ENCODE results near the gene SNX7.
A peak's percentile ranks its signal among the peaks of the same experiment; 100 is the strongest.

SNX7 gene

GRCh38 chr1:98661544-98662355 is at the start of gene SNX7:
Gene SNX7 (plus strand): TSS chr1:98661721. CDS start chr1:98661732, 11 bp downstream.
- peak; percentile 19 for DNase-seq

- no peak for DNase-seq
Observed at GRCh38 chr1:98637316-98637715, 24.2 kb upstream of the SNX7 start.

- DNase-seq: no peak
Observed at GRCh38 chr1:98638185-98638584, 23.3 kb upstream of the SNX7 start.

- no peak for DNase-seq
Observed at GRCh38 chr1:98644510-98644909, 17.0 kb upstream of the SNX7 start.

GRCh38 chr1:98651116-98651632 is 10.3 kb upstream of the SNX7 start:
- no peak for DNase-seq

GRCh38 chr1:98653123-98653522 is 8.4 kb upstream of the SNX7 start:
- no peak for DNase-seq

- DNase-seq: no peak
Observed at GRCh38 chr1:98659879-98660278, 1.6 kb upstream of the SNX7 start.

- no peak for DNase-seq
Observed at GRCh38 chr1:98660940-98661543, 479 bp upstream of the SNX7 start.

GRCh38 chr1:98662356-98662670 is 792 bp downstream of the SNX7 start:
- no peak for DNase-seq

- no peak for DNase-seq
Observed at GRCh38 chr1:98668733-98669132, 7.2 kb downstream of the SNX7 start.

GRCh38 chr1:98669355-98670296 is 8.1 kb downstream of the SNX7 start:
- no peak for DNase-seq

GRCh38 chr1:98672189-98672588 is 10.7 kb downstream of the SNX7 start:
- DNase-seq: no peak

- no peak for DNase-seq
Observed at GRCh38 chr1:98674075-98674781, 12.7 kb downstream of the SNX7 start.

GRCh38 chr1:98675282-98675681 is 13.8 kb downstream of the SNX7 start:
- DNase-seq: no peak

- no peak for DNase-seq
Observed at GRCh38 chr1:98677288-98677687, 15.8 kb downstream of the SNX7 start.

GRCh38 chr1:98681812-98682211 is 20.3 kb downstream of the SNX7 start:
- no peak for DNase-seq

- no peak for DNase-seq
Observed at GRCh38 chr1:98688110-98688739, 26.7 kb downstream of the SNX7 start.

GRCh38 chr1:98690576-98690975 is 29.1 kb downstream of the SNX7 start:
- DNase-seq: no peak

- no peak for DNase-seq
Observed at GRCh38 chr1:98692482-98692881, 31.0 kb downstream of the SNX7 start.

GRCh38 chr1:98693385-98693784 is 31.9 kb downstream of the SNX7 start:
- no peak for DNase-seq

- DNase-seq: no peak
Observed at GRCh38 chr1:98696077-98696476, 34.6 kb downstream of the SNX7 start.

GRCh38 chr1:98697781-98698180 is 36.3 kb downstream of the SNX7 start:
- no peak for DNase-seq

Measured in activated CD4-positive, alpha-beta T cell treated with anti-CD3 and anti-CD28 coated beads for 48 hours (primary cell).